ENCODE data around the gene PRIMA1. TPM values are rescaled to one million over a fixed set of nuclear protein-coding genes. Genes with fewer than 3 reads are reported as not detected.

The PRIMA1 gene
- total and polyA plus RNA-seq, 2 donors (not counting 1 experiment from before 2014, with no cell fraction given), result not detected

DNA sequence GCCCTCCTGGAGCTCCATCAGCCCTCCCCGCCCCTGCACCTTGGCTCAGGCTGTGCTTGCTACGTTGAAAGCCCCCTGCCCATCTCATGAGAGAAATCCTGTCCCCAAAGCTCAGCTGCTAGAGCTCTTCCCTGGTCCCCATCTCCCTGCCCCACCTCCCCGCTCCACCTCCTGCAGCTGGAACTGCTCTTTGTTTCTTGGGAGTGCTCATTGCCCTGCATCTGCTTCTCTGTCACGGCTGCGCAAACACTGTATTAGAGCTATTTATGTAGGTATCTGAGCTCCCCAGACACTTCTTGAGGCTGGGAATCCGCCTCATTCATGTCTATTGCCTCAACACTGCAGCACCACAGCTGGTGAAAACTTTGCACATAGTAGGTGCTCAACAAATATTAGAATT, 32.8 kb upstream of the PRIMA1 start:
- no peak overlapping the region for H2AFZ ChIP-seq (ENCODE audit: low read length)
- H3K9me3 ChIP-seq (ENCODE audit: control insufficient read depth, insufficient read depth, low read depth, low read length), result no peaks in the 10 kb centered on the region
- no peaks in the 10 kb centered on the region for H3K36me3 ChIP-seq (ENCODE audit: control insufficient read depth, insufficient read depth, low read length)
- no peak for DNase-seq (ENCODE audit: low read depth in 2 of 2)
- H3K9ac ChIP-seq (ENCODE audit: insufficient read depth, low read length), result no peak overlapping the region
- H3K27ac ChIP-seq (ENCODE audit: insufficient read depth, low read length), result no peak overlapping the region
- H3K4me1 ChIP-seq (ENCODE audit: control insufficient read depth, extremely low read depth, insufficient read depth, low read length), result no peaks in the 10 kb centered on the region
- H4K20me1 ChIP-seq (ENCODE audit: control insufficient read depth, extremely low read depth, insufficient read depth, low read length), result no peaks in the 10 kb centered on the region
- no peak overlapping the region for H3K4me3 ChIP-seq (replicated peaks in 1 of 4; ENCODE audit: control extremely low read depth in 1 of 4, insufficient read depth in 1 of 4, low read depth in 3 of 4, low read length in 4 of 4)
- no peak overlapping the region for H3K4me2 ChIP-seq (ENCODE audit: extremely low read depth, insufficient read depth, low read length)
- TF ChIP-seq CTCF (conservative IDR thresholded peaks at IDR 0.05 in 1 of 2, IDR thresholded peaks at IDR 0.05 in 1 of 2; ENCODE audit: low read depth in 1 of 2, low read length in 2 of 2) (no peak), EZH2 (IDR thresholded peaks at IDR 0.05; ENCODE audit: low read length, missing control alignments) (no peak)
- no peaks in the 10 kb centered on the region for H3K79me2 ChIP-seq (ENCODE audit: control insufficient read depth, insufficient read depth, low read length)
- H3K27me3 ChIP-seq (ENCODE audit: control insufficient read depth, insufficient read depth, low read length), result no peaks in the 10 kb centered on the region

GRCh38 chr14:93818857-93819256, 30.6 kb upstream of the PRIMA1 start:
- H3K4me3 ChIP-seq (replicated peaks in 1 of 4; ENCODE audit: control extremely low read depth in 1 of 4, insufficient read depth in 1 of 4, low read depth in 3 of 4, low read length in 4 of 4), result no peak overlapping the region
- no peaks in the 10 kb centered on the region for H4K20me1 ChIP-seq (ENCODE audit: control insufficient read depth, extremely low read depth, insufficient read depth, low read length)
- no peak for TF ChIP-seq CTCF (conservative IDR thresholded peaks at IDR 0.05 in 1 of 2, IDR thresholded peaks at IDR 0.05 in 1 of 2; ENCODE audit: low read depth in 1 of 2, low read length in 2 of 2)
- no peaks in the 10 kb centered on the region for H3K36me3 ChIP-seq (ENCODE audit: control insufficient read depth, insufficient read depth, low read length)
- H3K27ac ChIP-seq (ENCODE audit: insufficient read depth, low read length), result no peak overlapping the region
- no peaks in the 10 kb centered on the region for H3K4me1 ChIP-seq (ENCODE audit: control insufficient read depth, extremely low read depth, insufficient read depth, low read length)
- no peak for DNase-seq (ENCODE audit: low read depth in 2 of 2)
- no peaks in the 10 kb centered on the region for H3K9me3 ChIP-seq (ENCODE audit: control insufficient read depth, insufficient read depth, low read depth, low read length)
- no peak overlapping the region for H3K9ac ChIP-seq (ENCODE audit: insufficient read depth, low read length)
- H3K4me2 ChIP-seq (ENCODE audit: extremely low read depth, insufficient read depth, low read length), result no peak overlapping the region
- no peak overlapping the region for H2AFZ ChIP-seq (ENCODE audit: low read length)
- no peaks in the 10 kb centered on the region for H3K79me2 ChIP-seq (ENCODE audit: control insufficient read depth, insufficient read depth, low read length)
- no peaks in the 10 kb centered on the region for H3K27me3 ChIP-seq (ENCODE audit: control insufficient read depth, insufficient read depth, low read length)

DNA sequence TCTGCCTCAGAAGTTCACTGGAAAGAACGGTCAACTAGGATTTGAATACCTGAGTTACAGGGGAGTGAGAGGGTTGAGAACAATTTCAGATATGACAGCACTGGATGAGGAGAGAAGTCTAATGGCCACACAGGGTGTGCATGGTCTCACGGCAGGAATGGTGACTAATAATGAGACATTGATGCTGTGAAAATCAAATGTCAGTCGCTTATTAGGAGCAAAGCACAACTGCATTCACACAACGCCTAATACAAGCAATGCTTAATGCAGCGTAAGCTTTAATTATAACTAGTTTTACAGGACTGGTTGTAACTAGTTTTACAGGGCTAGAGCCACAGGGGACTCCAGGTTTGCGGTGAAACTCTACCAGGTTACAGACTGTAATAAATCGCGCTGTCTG, 23.4 kb upstream of the PRIMA1 start:
- Histone ChIP-seq H4K20me1 (ENCODE audit: control insufficient read depth, extremely low read depth, insufficient read depth, low read length) (no peaks in the 10 kb centered on the region), H3K9me3 (ENCODE audit: control insufficient read depth, insufficient read depth, low read depth, low read length) (no peaks in the 10 kb centered on the region), H3K27me3 (ENCODE audit: control insufficient read depth, insufficient read depth, low read length) (no peaks in the 10 kb centered on the region), H2AFZ (ENCODE audit: low read length) (no peak overlapping the region), H3K27ac (ENCODE audit: insufficient read depth, low read length) (no peak overlapping the region), H3K9ac (ENCODE audit: insufficient read depth, low read length) (no peak overlapping the region), H3K36me3 (ENCODE audit: control insufficient read depth, insufficient read depth, low read length) (no peaks in the 10 kb centered on the region), H3K4me1 (ENCODE audit: control insufficient read depth, extremely low read depth, insufficient read depth, low read length) (no peaks in the 10 kb centered on the region), H3K79me2 (ENCODE audit: control insufficient read depth, insufficient read depth, low read length) (no peaks in the 10 kb centered on the region), H3K4me2 (ENCODE audit: extremely low read depth, insufficient read depth, low read length) (no peak overlapping the region), H3K4me3 (replicated peaks in 1 of 4; ENCODE audit: control extremely low read depth in 1 of 4, insufficient read depth in 1 of 4, low read depth in 3 of 4, low read length in 4 of 4) (no peak overlapping the region)
- no peak for TF ChIP-seq EZH2 (IDR thresholded peaks at IDR 0.05; ENCODE audit: low read length, missing control alignments)
- no peak for TF ChIP-seq CTCF (conservative IDR thresholded peaks at IDR 0.05 in 1 of 2, IDR thresholded peaks at IDR 0.05 in 1 of 2; ENCODE audit: low read depth in 1 of 2, low read length in 2 of 2)
- DNase-seq (ENCODE audit: low read depth in 2 of 2), result no peak

Measured in fibroblast of lung (primary cell).